Measurements from ENCODE around the gene LPAR1. TPM values are rescaled to one million over a fixed set of nuclear protein-coding genes. Genes with fewer than 3 reads are reported as not detected.

LPAR1 gene
- total RNA-seq, 1 donor from 2014 or later: 0.56 TPM

- H3K27me3 Mint-ChIP-seq (ENCODE audit: unreplicated experiment): no peaks in the 10 kb centered on the region
- no peak overlapping the region for H3K4me3 Mint-ChIP-seq (ENCODE audit: unreplicated experiment)
- no peaks in the 10 kb centered on the region for H3K36me3 Mint-ChIP-seq (ENCODE audit: unreplicated experiment)
- TF ChIP-seq CTCF (IDR thresholded peaks at IDR 0.05; ENCODE audit: partially characterized antibody, unreplicated experiment): no peak
- no peak overlapping the region for H3K27ac Mint-ChIP-seq (ENCODE audit: unreplicated experiment)
- H3K9me3 Mint-ChIP-seq (ENCODE audit: unreplicated experiment): peaks cover 2% of the 10 kb centered on the region
- no peak for DNase-seq
- no peaks in the 10 kb centered on the region for H3K4me1 Mint-ChIP-seq (ENCODE audit: low read depth, unreplicated experiment)
These were observed 116.1 kb downstream of the LPAR1 start for GRCh38 chr9:110922145-110922544.

- Mint-ChIP-seq H3K36me3 (ENCODE audit: unreplicated experiment) (no peaks in the 10 kb centered on the region), H3K27me3 (ENCODE audit: unreplicated experiment) (no peaks in the 10 kb centered on the region), H3K4me3 (ENCODE audit: unreplicated experiment) (no peak overlapping the region), H3K27ac (ENCODE audit: unreplicated experiment) (no peak overlapping the region), H3K4me1 (ENCODE audit: low read depth, unreplicated experiment) (no peaks in the 10 kb centered on the region), H3K9me3 (ENCODE audit: unreplicated experiment) (peaks cover 2% of the 10 kb centered on the region)
- no peak for DNase-seq
- no peak for TF ChIP-seq CTCF (IDR thresholded peaks at IDR 0.05; ENCODE audit: partially characterized antibody, unreplicated experiment)
These were observed 116.6 kb downstream of the LPAR1 start for GRCh38 chr9:110921705-110922104.

GRCh38 chr9:110919609-110920008 is 118.7 kb downstream of the LPAR1 start:
- Mint-ChIP-seq H3K27me3 (ENCODE audit: unreplicated experiment) (no peaks in the 10 kb centered on the region), H3K9me3 (ENCODE audit: unreplicated experiment) (peaks cover 2% of the 10 kb centered on the region), H3K27ac (ENCODE audit: unreplicated experiment) (no peak overlapping the region), H3K4me3 (ENCODE audit: unreplicated experiment) (no peak overlapping the region), H3K36me3 (ENCODE audit: unreplicated experiment) (no peaks in the 10 kb centered on the region), H3K4me1 (ENCODE audit: low read depth, unreplicated experiment) (no peaks in the 10 kb centered on the region)
- TF ChIP-seq CTCF (IDR thresholded peaks at IDR 0.05; ENCODE audit: partially characterized antibody, unreplicated experiment): no peak
- no peak for DNase-seq

GRCh38 chr9:110919050-110919435 is 119.2 kb downstream of the LPAR1 start:
- H3K9me3 Mint-ChIP-seq (ENCODE audit: unreplicated experiment): peaks cover 3% of the 10 kb centered on the region
- no peak overlapping the region for H3K4me3 Mint-ChIP-seq (ENCODE audit: unreplicated experiment)
- H3K27ac Mint-ChIP-seq (ENCODE audit: unreplicated experiment): no peak overlapping the region

More at GRCh38 chr9:110919050-110919435, 119.2 kb downstream of the LPAR1 start:
- H3K4me1 Mint-ChIP-seq (ENCODE audit: low read depth, unreplicated experiment): no peaks in the 10 kb centered on the region
- H3K27me3 Mint-ChIP-seq (ENCODE audit: unreplicated experiment): no peaks in the 10 kb centered on the region
- no peak for TF ChIP-seq CTCF (IDR thresholded peaks at IDR 0.05; ENCODE audit: partially characterized antibody, unreplicated experiment)
- DNase-seq: no peak
- H3K36me3 Mint-ChIP-seq (ENCODE audit: unreplicated experiment): peaks cover 3% of the 10 kb centered on the region
